IPS-15b (cell line): Measurements from ENCODE around the gene EPHX1.
"Not testable (repeated sequence)": the region's sequence is repeated elsewhere in the genome, so short reads cannot be mapped to it uniquely, and the experiment has no call there.

ENCODE experiments used
- H3K27me3 ChIP-seq: one replicate; pipeline ENCODE4 v1.6.1; 2013; ENCODE audit warnings: low read length; ENCODE audit not compliant: control insufficient read depth, insufficient read depth
- H3K36me3 ChIP-seq: one replicate; pipeline ENCODE4 v1.6.1; 2013; ENCODE audit warnings: low read length; ENCODE audit not compliant: control insufficient read depth, insufficient read depth
- H3K4me1 ChIP-seq: one replicate; pipeline ENCODE4 v1.6.1; 2013; ENCODE audit warnings: mild to moderate bottlenecking, low read length; ENCODE audit not compliant: control insufficient read depth, insufficient read depth
- H3K4me3 ChIP-seq: one replicate; pipeline ENCODE4 v1.5.1; 2013; ENCODE audit warnings: low read depth, low read length
- H3K9ac ChIP-seq: one replicate; pipeline ENCODE4 v1.6.1; 2013; ENCODE audit warnings: low read depth, mild to moderate bottlenecking, low read length
- H3K9me3 ChIP-seq: one replicate; pipeline ENCODE4 v1.6.1; 2013; ENCODE audit warnings: mild to moderate bottlenecking, low read length; ENCODE audit not compliant: control insufficient read depth, insufficient read depth

The EPHX1 gene

GRCh38 chr1:225809842-225810578 lies at the start of gene EPHX1:
TSS of gene EPHX1 (plus strand) at chr1:225810124. CDS start at chr1:225828730, 18,606 bp downstream.
- H3K27me3 ChIP-seq: peaks cover 7% of the 10 kb centered on the region
- peaks cover 7% of the 10 kb centered on the region for H3K36me3 ChIP-seq
- no peaks in the 10 kb centered on the region for H3K9me3 ChIP-seq
- peak within 1 kb of the TSS; percentile 75 for H3K4me3 ChIP-seq
- peaks cover 11% of the 10 kb centered on the region for H3K4me1 ChIP-seq
- H3K9ac ChIP-seq: peak within 1 kb of the TSS; percentile 73

GRCh38 chr1:225760531-225760930 lies 49.4 kb upstream of the EPHX1 start:
- Histone ChIP-seq H3K9ac (no peak overlapping the region), H3K36me3 (no peaks in the 10 kb centered on the region)

GRCh38 chr1:225761395-225761794 lies 48.5 kb upstream of the EPHX1 start:
- H3K4me1 ChIP-seq, H3K36me3 ChIP-seq, H3K4me3 ChIP-seq, H3K27me3 ChIP-seq, H3K9me3 ChIP-seq, H3K9ac ChIP-seq: not testable (repeated sequence)

More at GRCh38 chr1:225760531-225760930, 49.4 kb upstream of the EPHX1 start:
- Histone ChIP-seq H3K9me3 (no peaks in the 10 kb centered on the region), H3K4me3 (no peak overlapping the region), H3K27me3 (no peaks in the 10 kb centered on the region), H3K4me1 (peaks cover 9% of the 10 kb centered on the region)

- H3K4me3 ChIP-seq: no peak overlapping the region
- no peaks in the 10 kb centered on the region for H3K9me3 ChIP-seq
- no peaks in the 10 kb centered on the region for H3K36me3 ChIP-seq
- H3K4me1 ChIP-seq: peaks cover 9% of the 10 kb centered on the region
- H3K27me3 ChIP-seq: no peaks in the 10 kb centered on the region
- no peak overlapping the region for H3K9ac ChIP-seq
Measured at GRCh38 chr1:225762002-225762441, 47.9 kb upstream of the EPHX1 start.

- Histone ChIP-seq H3K4me3 (no peak overlapping the region), H3K36me3 (no peaks in the 10 kb centered on the region), H3K27me3 (no peaks in the 10 kb centered on the region), H3K9ac (no peak overlapping the region), H3K4me1 (peaks cover 9% of the 10 kb centered on the region), H3K9me3 (no peaks in the 10 kb centered on the region)
Measured at GRCh38 chr1:225762444-225762843, 47.5 kb upstream of the EPHX1 start.

- Histone ChIP-seq H3K36me3 (no peaks in the 10 kb centered on the region), H3K9me3 (no peaks in the 10 kb centered on the region), H3K9ac (no peak overlapping the region), H3K4me3 (no peak overlapping the region), H3K4me1 (peaks cover 12% of the 10 kb centered on the region), H3K27me3 (no peaks in the 10 kb centered on the region)
Measured at GRCh38 chr1:225763716-225764548, 46.0 kb upstream of the EPHX1 start.

- H3K4me1 ChIP-seq: peaks cover 16% of the 10 kb centered on the region
- H3K9me3 ChIP-seq: no peaks in the 10 kb centered on the region
- H3K27me3 ChIP-seq: no peaks in the 10 kb centered on the region
- no peak overlapping the region for H3K9ac ChIP-seq
- H3K4me3 ChIP-seq: no peak overlapping the region
- no peaks in the 10 kb centered on the region for H3K36me3 ChIP-seq
Measured at GRCh38 chr1:225765982-225766674, 43.8 kb upstream of the EPHX1 start.

- no peaks in the 10 kb centered on the region for H3K9me3 ChIP-seq
- no peaks in the 10 kb centered on the region for H3K27me3 ChIP-seq
- peaks cover 18% of the 10 kb centered on the region for H3K4me1 ChIP-seq
- H3K36me3 ChIP-seq: no peaks in the 10 kb centered on the region
- H3K4me3 ChIP-seq: no peak overlapping the region
- no peak overlapping the region for H3K9ac ChIP-seq
Measured at GRCh38 chr1:225766967-225767633, 42.8 kb upstream of the EPHX1 start.

- no peak overlapping the region for H3K4me3 ChIP-seq
- H3K27me3 ChIP-seq: no peaks in the 10 kb centered on the region
- H3K9ac ChIP-seq: no peak overlapping the region
- H3K36me3 ChIP-seq: no peaks in the 10 kb centered on the region
- H3K4me1 ChIP-seq: peaks cover 17% of the 10 kb centered on the region
- no peaks in the 10 kb centered on the region for H3K9me3 ChIP-seq
Measured at GRCh38 chr1:225767634-225768540, 42.0 kb upstream of the EPHX1 start.

GRCh38 chr1:225768662-225769426 lies 41.1 kb upstream of the EPHX1 start:
- H3K36me3 ChIP-seq: no peaks in the 10 kb centered on the region
- peaks cover 18% of the 10 kb centered on the region for H3K4me1 ChIP-seq
- H3K9ac ChIP-seq: no peak overlapping the region

More at GRCh38 chr1:225768662-225769426, 41.1 kb upstream of the EPHX1 start:
- Histone ChIP-seq H3K4me3 (no peak overlapping the region), H3K9me3 (no peaks in the 10 kb centered on the region), H3K27me3 (no peaks in the 10 kb centered on the region)
